K562 (cell line): ENCODE measurements around the gene DNAJC12. TPM values are rescaled to one million over a fixed set of nuclear protein-coding genes. Genes with fewer than 3 reads are reported as not detected.
A peak's percentile ranks its signal among the peaks of the same experiment; 100 is the strongest.

ENCODE experiments used
- KAT7 ChIP-seq: sonication (generic); formaldehyde crosslinking; IDR thresholded peaks from 2 replicates; pipeline ENCODE4 v1.8.0; 2022; ENCODE audit warnings: missing genetic modification reagents, mild to moderate bottlenecking, borderline replicate concordance
- MEF2A ChIP-seq: IDR thresholded peaks from 2 replicates; pipeline ENCODE4 v1.6.1; 2011; ENCODE audit warnings: low read depth, mild to moderate bottlenecking, low read length, moderate library complexity; ENCODE audit not compliant: control insufficient read depth
- MEIS2 ChIP-seq: fragments of 450-650 bp; IDR thresholded peaks from 2 replicates; pipeline ENCODE4 v1.6.1; 2014; ENCODE audit warnings: mild to moderate bottlenecking; ENCODE audit not compliant: partially characterized antibody
- NFIC ChIP-seq: fragments of 450-650 bp; IDR thresholded peaks from 2 replicates; pipeline ENCODE4 v1.6.1; 2017; ENCODE audit warnings: mild to moderate bottlenecking, inconsistent platforms
- PKNOX1 ChIP-seq: fragments of 450-650 bp; IDR thresholded peaks from 2 replicates; pipeline ENCODE4 v1.6.1; 2016
- POU5F1 ChIP-seq: fragments of 150-350 bp; IDR thresholded peaks from 2 replicates; pipeline ENCODE4 v1.6.1; 2014; ENCODE audit warnings: borderline replicate concordance, low read length, low read depth, mild to moderate bottlenecking; ENCODE audit not compliant: partially characterized antibody
- YY1 ChIP-seq, 3 experiments: IDR thresholded peaks; 2 replicates each; pipeline ENCODE4 v1.6.1; 2011; ENCODE audit warnings: low read length in 2 of 3, mild to moderate bottlenecking in 2 of 3, moderate library complexity in 2 of 3, borderline replicate concordance in 1 of 3, control low read depth in 1 of 3, low read depth in 1 of 3; ENCODE audit not compliant: insufficient read depth in 3 of 3, insufficient replicate concordance in 2 of 3, control insufficient read depth in 1 of 3, insufficient read length in 1 of 3; ENCODE audit errors: extremely low read depth in 1 of 3
- polyA plus RNA-seq, 8 experiments: library from polyadenylated mRNA; depleted of rRNA in 4 of 8; stranded (reverse) in 5 of 8; unstranded in 3 of 8; fragments of >200 nt; fragmentation: Nextera tagmentation in 2 of 8; fragmentation: Illumina TruSeq in 1 of 8; extraction: Ambion mirVana in 2 of 8; extraction: Trizol in 1 of 8; gene quantifications; 2 replicates each; pipeline versions ENCODE4 v1.2.1 to v1.2.3, GENCODE V29; 2011 to 2014; ENCODE audit warnings: inconsistent platforms in 1 of 8, missing spikeins in 1 of 8
- total RNA-seq, 7 experiments: library from RNA; depleted of rRNA in 6 of 7; stranded (reverse); fragments of >200 nt in 6 of 7; fragmentation: Illumina TruSeq in 2 of 7; extraction: Trizol in 2 of 7; gene quantifications; 2 replicates each; pipeline versions ENCODE4 v1.2.1 to v1.2.3, GENCODE V29; 2011 to 2021; ENCODE audit warnings: low replicate concordance in 1 of 7
- TF ChIP-seq, protein P1 (sequence below): fragments of 200-600 bp; sonication (generic); IDR thresholded peaks from one replicate; pipeline ENCODE4 v1.6.1; 2012; ENCODE audit warnings: mild to moderate bottlenecking, low read depth, low read length, inconsistent platforms
- TF ChIP-seq, protein P2 (sequence below): fragments of 450-650 bp; IDR thresholded peaks from 2 replicates; pipeline ENCODE4 v1.6.1; 2017; ENCODE audit warnings: mild to moderate bottlenecking, moderate library complexity

Gene DNAJC12
- total and polyA plus RNA-seq, 9 of the 15 experiments (the other 6 are each of a cell fraction or from before 2014, with no cell fraction given): 7.4 to 95.9 (median 68.5) TPM

GRCh38 chr10:67788028-67788886, 49.7 kb downstream of the DNAJC12 start (continued):
- TF ChIP-seq, protein P1, sequence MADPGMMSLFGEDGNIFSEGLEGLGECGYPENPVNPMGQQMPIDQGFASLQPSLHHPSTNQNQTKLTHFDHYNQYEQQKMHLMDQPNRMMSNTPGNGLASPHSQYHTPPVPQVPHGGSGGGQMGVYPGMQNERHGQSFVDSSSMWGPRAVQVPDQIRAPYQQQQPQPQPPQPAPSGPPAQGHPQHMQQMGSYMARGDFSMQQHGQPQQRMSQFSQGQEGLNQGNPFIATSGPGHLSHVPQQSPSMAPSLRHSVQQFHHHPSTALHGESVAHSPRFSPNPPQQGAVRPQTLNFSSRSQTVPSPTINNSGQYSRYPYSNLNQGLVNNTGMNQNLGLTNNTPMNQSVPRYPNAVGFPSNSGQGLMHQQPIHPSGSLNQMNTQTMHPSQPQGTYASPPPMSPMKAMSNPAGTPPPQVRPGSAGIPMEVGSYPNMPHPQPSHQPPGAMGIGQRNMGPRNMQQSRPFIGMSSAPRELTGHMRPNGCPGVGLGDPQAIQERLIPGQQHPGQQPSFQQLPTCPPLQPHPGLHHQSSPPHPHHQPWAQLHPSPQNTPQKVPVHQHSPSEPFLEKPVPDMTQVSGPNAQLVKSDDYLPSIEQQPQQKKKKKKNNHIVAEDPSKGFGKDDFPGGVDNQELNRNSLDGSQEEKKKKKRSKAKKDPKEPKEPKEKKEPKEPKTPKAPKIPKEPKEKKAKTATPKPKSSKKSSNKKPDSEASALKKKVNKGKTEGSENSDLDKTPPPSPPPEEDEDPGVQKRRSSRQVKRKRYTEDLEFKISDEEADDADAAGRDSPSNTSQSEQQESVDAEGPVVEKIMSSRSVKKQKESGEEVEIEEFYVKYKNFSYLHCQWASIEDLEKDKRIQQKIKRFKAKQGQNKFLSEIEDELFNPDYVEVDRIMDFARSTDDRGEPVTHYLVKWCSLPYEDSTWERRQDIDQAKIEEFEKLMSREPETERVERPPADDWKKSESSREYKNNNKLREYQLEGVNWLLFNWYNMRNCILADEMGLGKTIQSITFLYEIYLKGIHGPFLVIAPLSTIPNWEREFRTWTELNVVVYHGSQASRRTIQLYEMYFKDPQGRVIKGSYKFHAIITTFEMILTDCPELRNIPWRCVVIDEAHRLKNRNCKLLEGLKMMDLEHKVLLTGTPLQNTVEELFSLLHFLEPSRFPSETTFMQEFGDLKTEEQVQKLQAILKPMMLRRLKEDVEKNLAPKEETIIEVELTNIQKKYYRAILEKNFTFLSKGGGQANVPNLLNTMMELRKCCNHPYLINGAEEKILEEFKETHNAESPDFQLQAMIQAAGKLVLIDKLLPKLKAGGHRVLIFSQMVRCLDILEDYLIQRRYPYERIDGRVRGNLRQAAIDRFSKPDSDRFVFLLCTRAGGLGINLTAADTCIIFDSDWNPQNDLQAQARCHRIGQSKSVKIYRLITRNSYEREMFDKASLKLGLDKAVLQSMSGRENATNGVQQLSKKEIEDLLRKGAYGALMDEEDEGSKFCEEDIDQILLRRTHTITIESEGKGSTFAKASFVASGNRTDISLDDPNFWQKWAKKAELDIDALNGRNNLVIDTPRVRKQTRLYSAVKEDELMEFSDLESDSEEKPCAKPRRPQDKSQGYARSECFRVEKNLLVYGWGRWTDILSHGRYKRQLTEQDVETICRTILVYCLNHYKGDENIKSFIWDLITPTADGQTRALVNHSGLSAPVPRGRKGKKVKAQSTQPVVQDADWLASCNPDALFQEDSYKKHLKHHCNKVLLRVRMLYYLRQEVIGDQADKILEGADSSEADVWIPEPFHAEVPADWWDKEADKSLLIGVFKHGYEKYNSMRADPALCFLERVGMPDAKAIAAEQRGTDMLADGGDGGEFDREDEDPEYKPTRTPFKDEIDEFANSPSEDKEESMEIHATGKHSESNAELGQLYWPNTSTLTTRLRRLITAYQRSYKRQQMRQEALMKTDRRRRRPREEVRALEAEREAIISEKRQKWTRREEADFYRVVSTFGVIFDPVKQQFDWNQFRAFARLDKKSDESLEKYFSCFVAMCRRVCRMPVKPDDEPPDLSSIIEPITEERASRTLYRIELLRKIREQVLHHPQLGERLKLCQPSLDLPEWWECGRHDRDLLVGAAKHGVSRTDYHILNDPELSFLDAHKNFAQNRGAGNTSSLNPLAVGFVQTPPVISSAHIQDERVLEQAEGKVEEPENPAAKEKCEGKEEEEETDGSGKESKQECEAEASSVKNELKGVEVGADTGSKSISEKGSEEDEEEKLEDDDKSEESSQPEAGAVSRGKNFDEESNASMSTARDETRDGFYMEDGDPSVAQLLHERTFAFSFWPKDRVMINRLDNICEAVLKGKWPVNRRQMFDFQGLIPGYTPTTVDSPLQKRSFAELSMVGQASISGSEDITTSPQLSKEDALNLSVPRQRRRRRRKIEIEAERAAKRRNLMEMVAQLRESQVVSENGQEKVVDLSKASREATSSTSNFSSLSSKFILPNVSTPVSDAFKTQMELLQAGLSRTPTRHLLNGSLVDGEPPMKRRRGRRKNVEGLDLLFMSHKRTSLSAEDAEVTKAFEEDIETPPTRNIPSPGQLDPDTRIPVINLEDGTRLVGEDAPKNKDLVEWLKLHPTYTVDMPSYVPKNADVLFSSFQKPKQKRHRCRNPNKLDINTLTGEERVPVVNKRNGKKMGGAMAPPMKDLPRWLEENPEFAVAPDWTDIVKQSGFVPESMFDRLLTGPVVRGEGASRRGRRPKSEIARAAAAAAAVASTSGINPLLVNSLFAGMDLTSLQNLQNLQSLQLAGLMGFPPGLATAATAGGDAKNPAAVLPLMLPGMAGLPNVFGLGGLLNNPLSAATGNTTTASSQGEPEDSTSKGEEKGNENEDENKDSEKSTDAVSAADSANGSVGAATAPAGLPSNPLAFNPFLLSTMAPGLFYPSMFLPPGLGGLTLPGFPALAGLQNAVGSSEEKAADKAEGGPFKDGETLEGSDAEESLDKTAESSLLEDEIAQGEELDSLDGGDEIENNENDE: no peak
- TF ChIP-seq NFIC (no peak), MEF2A (no peak), PKNOX1 (peak; percentile 60), POU5F1 (peak; percentile 54), MEIS2 (peak; percentile 30), YY1 (IDR thresholded peaks at IDR 0.05; ENCODE audit: borderline replicate concordance in 1 of 3, control insufficient read depth in 1 of 3, extremely low read depth in 1 of 3, insufficient read depth in 3 of 3, insufficient read length in 1 of 3, insufficient replicate concordance in 2 of 3, low read depth in 1 of 3, low read length in 2 of 3) (no peak), KAT7 (CRISPR knock-in tag) (0 out of 2 replicates have a peak, but pooled peaks have one; percentile 42)
- TF ChIP-seq, protein P2, sequence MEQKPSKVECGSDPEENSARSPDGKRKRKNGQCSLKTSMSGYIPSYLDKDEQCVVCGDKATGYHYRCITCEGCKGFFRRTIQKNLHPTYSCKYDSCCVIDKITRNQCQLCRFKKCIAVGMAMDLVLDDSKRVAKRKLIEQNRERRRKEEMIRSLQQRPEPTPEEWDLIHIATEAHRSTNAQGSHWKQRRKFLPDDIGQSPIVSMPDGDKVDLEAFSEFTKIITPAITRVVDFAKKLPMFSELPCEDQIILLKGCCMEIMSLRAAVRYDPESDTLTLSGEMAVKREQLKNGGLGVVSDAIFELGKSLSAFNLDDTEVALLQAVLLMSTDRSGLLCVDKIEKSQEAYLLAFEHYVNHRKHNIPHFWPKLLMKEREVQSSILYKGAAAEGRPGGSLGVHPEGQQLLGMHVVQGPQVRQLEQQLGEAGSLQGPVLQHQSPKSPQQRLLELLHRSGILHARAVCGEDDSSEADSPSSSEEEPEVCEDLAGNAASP: no peak
